Ascending aorta (tissue), 2 donors: Measurements from ENCODE around the gene SUCLG2. TPM values are rescaled to one million over a fixed set of nuclear protein-coding genes. Genes with fewer than 3 reads are reported as not detected.

Experiments used
- DNase-seq, 2 donors: peaks; one replicate each; pipeline ENCODE4 v3.0.0-alpha.2; 2019; ENCODE audit warnings: low spot score in 2 of 2
- H3K27ac ChIP-seq, 2 donors: fragments of 200-600 bp; sonication (generic); one replicate each; pipeline ENCODE4 v1.5.1; 2016 to 2017; ENCODE audit warnings: mild to moderate bottlenecking in 1 of 2
- H3K27me3 ChIP-seq: fragments of 200-600 bp; sonication (generic); one replicate; pipeline ENCODE4 v1.5.1; 2017
- H3K36me3 ChIP-seq, 2 donors: fragments of 200-600 bp; sonication (generic); one replicate each; pipeline ENCODE4 v1.5.1; 2016
- H3K4me1 ChIP-seq, 2 donors: fragments of 200-600 bp; sonication (generic); one replicate each; pipeline ENCODE4 v1.5.1; 2016 to 2017; ENCODE audit warnings: mild to moderate bottlenecking in 1 of 2
- H3K4me3 ChIP-seq, 2 donors: fragments of 200-600 bp; sonication (generic); one replicate each; pipeline ENCODE4 v1.5.1; 2016 to 2017; ENCODE audit warnings: mild to moderate bottlenecking in 1 of 2
- H3K9me3 ChIP-seq, 2 donors: fragments of 200-600 bp; sonication (generic); one replicate each; pipeline ENCODE4 v1.5.1; 2016
- CTCF ChIP-seq, 3 experiments: fragments of 200-600 bp in 2 of 3; fragments of 450-650 bp in 1 of 3; sonication (generic) in 2 of 3; IDR thresholded peaks; one replicate each; pipeline ENCODE4 v1.5.1; 2016 to 2019; ENCODE audit warnings: antibody characterized with exemption in 3 of 3, mild to moderate bottlenecking in 1 of 3, moderate library complexity in 1 of 3
- intact Hi-C: fragments of 100-400 bp; cut with DNase I; formaldehyde crosslinking; loops from one replicate; pipeline ENCODE4 v1.15.1; 2023
- total RNA-seq: library from RNA; depleted of rRNA; stranded (reverse); fragments of >200 nt; gene quantifications from one replicate; pipeline ENCODE4 v1.1.0, GENCODE V29; 2016

Gene SUCLG2
- total RNA-seq, 1 donor from 2014 or later = 33.6 TPM

GRCh38 chr3:67346081-67346480 is 308.3 kb downstream of the SUCLG2 start:
- intact Hi-C loops = no loop called here
- Histone ChIP-seq H3K36me3 (no peaks in the 10 kb centered on the region), H3K9me3 (peaks cover 0 to 4% of the 10 kb centered on the region in 2 donors), H3K27ac (no peak overlapping the region), H3K4me1 (no peaks in the 10 kb centered on the region), H3K4me3 (no peak overlapping the region), H3K27me3 (no peaks in the 10 kb centered on the region)
- TF ChIP-seq CTCF (IDR thresholded peaks at IDR 0.05) = no peak
- no peak for DNase-seq

- no peaks in the 10 kb centered on the region for H3K4me1 ChIP-seq
- no peaks in the 10 kb centered on the region for H3K27me3 ChIP-seq
- intact Hi-C loops = no loop called here
- no peaks in the 10 kb centered on the region for H3K36me3 ChIP-seq
- H3K27ac ChIP-seq = no peak overlapping the region
- no peak for TF ChIP-seq CTCF (IDR thresholded peaks at IDR 0.05)
- DNase-seq = no peak
- H3K9me3 ChIP-seq = peaks cover 0 to 28% of the 10 kb centered on the region in 2 donors
- H3K4me3 ChIP-seq = no peak overlapping the region
These were observed 318.6 kb downstream of the SUCLG2 start for GRCh38 chr3:67335813-67336212.

- no peak for DNase-seq
- Histone ChIP-seq H3K4me3 (no peak overlapping the region), H3K27me3 (no peaks in the 10 kb centered on the region), H3K4me1 (no peaks in the 10 kb centered on the region), H3K9me3 (peaks cover 0 to 17% of the 10 kb centered on the region in 2 donors), H3K36me3 (no peaks in the 10 kb centered on the region), H3K27ac (no peak overlapping the region)
- intact Hi-C loops = no loop called here
- TF ChIP-seq CTCF (IDR thresholded peaks at IDR 0.05) = no peak
These were observed 319.8 kb downstream of the SUCLG2 start for GRCh38 chr3:67334588-67334987.

GRCh38 chr3:67329358-67329757 is 325.1 kb downstream of the SUCLG2 start:
- intact Hi-C loops = no loop called here
- Histone ChIP-seq H3K27ac (no peak overlapping the region), H3K36me3 (no peaks in the 10 kb centered on the region), H3K9me3 (no peaks in the 10 kb centered on the region), H3K4me1 (no peaks in the 10 kb centered on the region), H3K27me3 (no peaks in the 10 kb centered on the region), H3K4me3 (no peak overlapping the region)
- TF ChIP-seq CTCF (IDR thresholded peaks at IDR 0.05) = no peak
- no peak for DNase-seq

GRCh38 chr3:67327582-67327981 is 326.8 kb downstream of the SUCLG2 start:
- Histone ChIP-seq H3K36me3 (no peaks in the 10 kb centered on the region), H3K9me3 (no peaks in the 10 kb centered on the region), H3K4me1 (no peaks in the 10 kb centered on the region), H3K27me3 (no peaks in the 10 kb centered on the region), H3K4me3 (no peak overlapping the region), H3K27ac (no peak overlapping the region)
- TF ChIP-seq CTCF (IDR thresholded peaks at IDR 0.05) = no peak
- intact Hi-C loops = no loop called here
- DNase-seq = no peak

GRCh38 chr3:67325231-67325630 is 329.2 kb downstream of the SUCLG2 start:
- no peak for DNase-seq
- H3K9me3 ChIP-seq = no peaks in the 10 kb centered on the region
- H3K4me3 ChIP-seq = no peak overlapping the region
- H3K27ac ChIP-seq = no peak overlapping the region
- no peaks in the 10 kb centered on the region for H3K4me1 ChIP-seq
- intact Hi-C loops = no loop called here
- H3K36me3 ChIP-seq = no peaks in the 10 kb centered on the region
- no peaks in the 10 kb centered on the region for H3K27me3 ChIP-seq
- TF ChIP-seq CTCF (IDR thresholded peaks at IDR 0.05) = no peak
